NCI-H128 (cell line): ENCODE results near the gene AHNAK2.
A peak's percentile ranks its signal among the peaks of the same experiment; 100 is the strongest.
"Not testable (repeated sequence)": the region's sequence is repeated elsewhere in the genome, so short reads cannot be mapped to it uniquely, and the experiment has no call there.

ENCODE experiments used
- DNase-seq: peaks from one replicate; lab custom pipeline; 2025; ENCODE audit not compliant: unreplicated experiment; lab: John Stamatoyannopoulos, UW

Gene AHNAK2

GRCh38 chr14:104928391-104929133 is 49.6 kb downstream of the AHNAK2 start:
- DNase-seq = no peak

- no peak for DNase-seq
Observed at GRCh38 chr14:104927901-104928300, 50.3 kb downstream of the AHNAK2 start.

GRCh38 chr14:104927432-104927816 is 50.8 kb downstream of the AHNAK2 start:
- no peak for DNase-seq

GRCh38 chr14:104926619-104927431 is 51.3 kb downstream of the AHNAK2 start:
- DNase-seq = no peak

GRCh38 chr14:104925855-104926609 is 52.1 kb downstream of the AHNAK2 start:
- no peak for DNase-seq

- no peak for DNase-seq
Observed at GRCh38 chr14:104925214-104925854, 52.8 kb downstream of the AHNAK2 start.

- no peak for DNase-seq
Observed at GRCh38 chr14:104924421-104925213, 53.6 kb downstream of the AHNAK2 start, which contains the start of gene PLD4. Gene PLD4, plus strand, starts transcription at chr14:104924879. Its CDS starts 2,262 bp downstream, at chr14:104927141.

GRCh38 chr14:104923640-104924420 is 54.3 kb downstream of the AHNAK2 start:
- no peak for DNase-seq

- no peak for DNase-seq
Observed at GRCh38 chr14:104919993-104920315, 58.2 kb downstream of the AHNAK2 start.

GRCh38 chr14:104919152-104919992 is 58.8 kb downstream of the AHNAK2 start:
- not testable (repeated sequence) for DNase-seq

- no peak for DNase-seq
Observed at GRCh38 chr14:104917993-104918392, 60.2 kb downstream of the AHNAK2 start.

GRCh38 chr14:104917116-104917515 is 61.1 kb downstream of the AHNAK2 start:
- no peak for DNase-seq

- peak; percentile 78 for DNase-seq
Observed at GRCh38 chr14:104913435-104913834, 64.7 kb downstream of the AHNAK2 start.

GRCh38 chr14:104912053-104912452 is 66.1 kb downstream of the AHNAK2 start:
- no peak for DNase-seq

GRCh38 chr14:104908303-104908702 is 69.9 kb downstream of the AHNAK2 start:
- no peak for DNase-seq

- DNase-seq = not testable (repeated sequence)
Observed at GRCh38 chr14:104905579-104905933, 72.6 kb downstream of the AHNAK2 start.

- not testable (repeated sequence) for DNase-seq
Observed at GRCh38 chr14:104904650-104905578, 73.3 kb downstream of the AHNAK2 start.

GRCh38 chr14:104903990-104904389 is 74.2 kb downstream of the AHNAK2 start:
- no peak for DNase-seq
